K562 (cell line): ENCODE results near the gene PNPLA1.

Experiments used
- CTCF ChIP-seq, 3 experiments: IDR thresholded peaks in 2 of 3; conservative IDR thresholded peaks in 1 of 3; 2 replicates each; pipeline ENCODE4 v1.5.1; 2011 to 2012; ENCODE audit warnings: low read length in 3 of 3, mild to moderate bottlenecking in 3 of 3, control low read depth in 2 of 3, improper control_type of control experiment in 1 of 3, inconsistent platforms in 1 of 3, low read depth in 1 of 3, mixed read lengths in 1 of 3, moderate library complexity in 1 of 3; ENCODE audit not compliant: insufficient read depth in 2 of 3
- EZH2 ChIP-seq: IDR thresholded peaks from 2 replicates; pipeline ENCODE4 v1.6.1; 2012; ENCODE audit warnings: low read depth, mild to moderate bottlenecking, inconsistent platforms, low read length, borderline replicate concordance
- NKRF ChIP-seq: fragments of 450-650 bp; IDR thresholded peaks from 2 replicates; pipeline ENCODE4 v1.6.1; 2016; ENCODE audit warnings: borderline replicate concordance
- SMARCC2 ChIP-seq: fragments of 450-650 bp; IDR thresholded peaks from 2 replicates; pipeline ENCODE4 v1.6.1; 2017; ENCODE audit warnings: antibody characterized with exemption, moderate library complexity, mild to moderate bottlenecking, low read depth
- XRCC3 ChIP-seq: fragments of 450-650 bp; IDR thresholded peaks from 2 replicates; pipeline ENCODE4 v1.6.1; 2017; ENCODE audit warnings: mild to moderate bottlenecking, moderate library complexity
- ZNF23 ChIP-seq: fragments of 250-450 bp; sonication (Bioruptor Pico); IDR thresholded peaks from 2 replicates; pipeline ENCODE4 v1.4.0; 2020; ENCODE audit warnings: mild to moderate bottlenecking
- ZNF318 ChIP-seq, 2 experiments: fragments of 450-650 bp; IDR thresholded peaks; 2 replicates each; pipeline ENCODE4 v1.6.1; 2016; ENCODE audit warnings: mild to moderate bottlenecking in 2 of 2, borderline replicate concordance in 1 of 2, low read depth in 1 of 2, moderate library complexity in 1 of 2
- ZNF609 ChIP-seq: sonication (generic); formaldehyde crosslinking; IDR thresholded peaks from 2 replicates; pipeline ENCODE4 v1.8.1; 2023; ENCODE audit warnings: missing genetic modification reagents, mild to moderate bottlenecking, borderline replicate concordance

GRCh38 chr6:36268478-36269275 is 1.2 kb upstream of the PNPLA1 start:
- no peak for TF ChIP-seq EZH2
- no peak for TF ChIP-seq ZNF609 (CRISPR knock-in tag)
- TF ChIP-seq ZNF318 (IDR thresholded peaks at IDR 0.05; ENCODE audit: borderline replicate concordance in 1 of 2, low read depth in 1 of 2): no peak
- TF ChIP-seq CTCF (IDR thresholded peaks at IDR 0.05 in 2 of 3, conservative IDR thresholded peaks at IDR 0.05 in 1 of 3; ENCODE audit: insufficient read depth in 2 of 3, low read depth in 1 of 3, low read length in 3 of 3): no peak
- no peak for TF ChIP-seq SMARCC2
- TF ChIP-seq ZNF23 (CRISPR knock-in tag): no peak
- TF ChIP-seq NKRF: no peak
- TF ChIP-seq XRCC3: no peak
